Activated naive CD8-positive, alpha-beta T cell treated with anti-CD3 and anti-CD28 coated beads, Interleukin-2, amount 50 U/mL, for 24 hours (primary cell): ENCODE results near the gene DCAF17.
A peak's percentile ranks its signal among the peaks of the same experiment; 100 is the strongest.
"Not testable (repeated sequence)": the region's sequence is repeated elsewhere in the genome, so short reads cannot be mapped to it uniquely, and the experiment has no call there.

Source experiments
- ATAC-seq: fragments of 150-1000 bp; cut with Tn5 transposase; one replicate; pipeline ENCODE4 v1.10.0; 2021
- DNase-seq: peaks from one replicate; pipeline ENCODE4 v3.0.0; 2021
- H3K27ac Mint-ChIP-seq: one replicate; pipeline ENCODE4 v1.8.0; 2021; ENCODE audit warnings: mild to moderate bottlenecking, mixed read lengths
- H3K27me3 Mint-ChIP-seq: one replicate; pipeline ENCODE4 v1.8.0; 2021; ENCODE audit warnings: mixed read lengths
- H3K36me3 Mint-ChIP-seq: one replicate; pipeline ENCODE4 v1.8.0; 2021; ENCODE audit warnings: low read depth, mixed read lengths
- H3K4me1 Mint-ChIP-seq: one replicate; pipeline ENCODE4 v1.8.0; 2021; ENCODE audit warnings: mixed read lengths
- H3K4me3 Mint-ChIP-seq: one replicate; pipeline ENCODE4 v1.8.0; 2021; ENCODE audit warnings: mild to moderate bottlenecking, moderate library complexity, mixed read lengths
- H3K9me3 Mint-ChIP-seq: one replicate; pipeline ENCODE4 v1.8.0; 2021; ENCODE audit warnings: mixed read lengths

The DCAF17 gene

GRCh38 chr2:171420728-171421563, 13.1 kb upstream of the DCAF17 start:
- H3K36me3 Mint-ChIP-seq: peaks cover 51% of the 10 kb centered on the region
- H3K27ac Mint-ChIP-seq: peak overlapping the region; percentile 76
- no peaks in the 10 kb centered on the region for H3K27me3 Mint-ChIP-seq
- peaks cover 34% of the 10 kb centered on the region for H3K4me1 Mint-ChIP-seq
- ATAC-seq: peak; percentile 58
- DNase-seq: no peak
- H3K4me3 Mint-ChIP-seq: peak overlapping the region; percentile 39
- peaks cover 27% of the 10 kb centered on the region for H3K9me3 Mint-ChIP-seq

- Mint-ChIP-seq H3K4me1 (peaks cover 27% of the 10 kb centered on the region), H3K9me3 (peaks cover 27% of the 10 kb centered on the region), H3K36me3 (peaks cover 56% of the 10 kb centered on the region)
- DNase-seq, H3K4me3 Mint-ChIP-seq, H3K27me3 Mint-ChIP-seq, ATAC-seq, H3K27ac Mint-ChIP-seq: not testable (repeated sequence)
Measured at GRCh38 chr2:171422710-171423495, 11.1 kb upstream of the DCAF17 start.

DNA sequence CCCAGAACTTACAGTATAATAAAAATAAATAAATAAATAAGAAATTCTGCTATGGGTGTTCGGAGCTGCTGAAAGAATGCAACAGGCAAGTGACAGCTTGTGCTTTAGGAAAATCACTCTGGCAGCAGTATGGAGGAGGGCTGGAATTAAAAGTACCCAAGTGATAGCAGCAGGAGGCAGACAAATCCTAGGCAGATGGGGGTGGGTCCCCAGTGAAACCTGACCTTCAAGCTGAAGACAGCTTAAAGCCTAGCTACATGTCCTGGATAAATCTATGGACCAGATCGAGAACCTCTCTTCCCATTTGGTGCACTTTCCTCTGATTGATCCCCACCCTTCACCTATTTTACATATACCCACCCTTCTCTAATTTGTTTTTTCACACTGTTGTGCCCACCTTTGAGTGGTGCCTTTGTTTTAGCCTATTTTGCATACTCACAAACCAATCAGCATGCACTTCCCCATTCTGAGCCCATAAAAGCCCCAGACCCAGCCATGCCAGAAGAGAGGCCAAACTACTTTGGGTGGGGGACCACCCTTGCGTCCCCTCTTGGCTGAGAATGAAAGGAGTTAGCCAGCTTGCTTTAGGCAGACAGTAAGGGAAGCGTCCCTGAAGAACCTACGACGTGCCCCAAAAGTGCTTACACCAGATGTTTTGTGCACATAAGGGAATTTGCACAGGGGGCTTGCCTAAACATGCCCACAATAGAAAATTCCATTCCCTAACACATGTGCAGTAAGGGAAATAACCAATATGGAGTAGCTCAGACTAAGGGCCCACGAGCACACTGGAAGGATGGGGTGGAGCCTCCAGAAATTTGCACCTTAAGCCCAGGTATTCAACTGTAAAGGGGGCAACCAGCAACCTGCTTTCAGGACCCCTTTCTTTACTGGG, 3.3 kb upstream of the DCAF17 start:
- Mint-ChIP-seq H3K4me1 (peaks cover 31% of the 10 kb centered on the region), H3K9me3 (no peaks in the 10 kb centered on the region), H3K4me3 (no peak overlapping the region), H3K36me3 (peaks cover 40% of the 10 kb centered on the region), H3K27ac (no peak overlapping the region), H3K27me3 (no peaks in the 10 kb centered on the region)
- DNase-seq (no peak), ATAC-seq (no peak)

DNA sequence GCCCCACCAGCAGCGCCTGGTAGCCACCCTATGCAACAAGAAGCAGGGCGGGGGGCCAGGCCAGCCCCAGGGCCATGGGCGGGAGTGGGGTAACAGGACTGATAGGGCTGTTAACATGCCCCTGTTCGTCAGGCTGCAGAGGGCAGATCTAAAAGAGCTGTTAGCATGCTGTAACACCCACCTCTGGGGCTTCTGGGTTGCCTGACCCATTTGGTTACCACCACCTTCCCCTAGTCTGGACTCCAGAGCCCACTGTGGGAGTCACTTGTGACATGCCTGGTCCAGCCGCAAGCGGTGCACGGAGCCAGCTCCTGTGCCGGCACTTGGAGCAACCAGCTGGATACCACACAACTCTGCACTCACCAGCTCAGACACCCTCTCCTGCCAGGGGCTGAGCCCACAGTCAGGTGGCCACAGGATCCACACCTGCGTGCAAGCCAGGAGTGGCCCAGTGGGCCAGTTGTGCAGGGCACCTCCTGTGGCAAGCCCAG, 2.3 kb upstream of the DCAF17 start:
- H3K4me1 Mint-ChIP-seq: peaks cover 39% of the 10 kb centered on the region
- ATAC-seq (no peak), DNase-seq (no peak)
- peak overlapping the region; percentile 89 for H3K4me3 Mint-ChIP-seq
- H3K36me3 Mint-ChIP-seq: peaks cover 49% of the 10 kb centered on the region
- no peaks in the 10 kb centered on the region for H3K9me3 Mint-ChIP-seq
- peak overlapping the region; percentile 94 for H3K27ac Mint-ChIP-seq
- no peaks in the 10 kb centered on the region for H3K27me3 Mint-ChIP-seq

DNA sequence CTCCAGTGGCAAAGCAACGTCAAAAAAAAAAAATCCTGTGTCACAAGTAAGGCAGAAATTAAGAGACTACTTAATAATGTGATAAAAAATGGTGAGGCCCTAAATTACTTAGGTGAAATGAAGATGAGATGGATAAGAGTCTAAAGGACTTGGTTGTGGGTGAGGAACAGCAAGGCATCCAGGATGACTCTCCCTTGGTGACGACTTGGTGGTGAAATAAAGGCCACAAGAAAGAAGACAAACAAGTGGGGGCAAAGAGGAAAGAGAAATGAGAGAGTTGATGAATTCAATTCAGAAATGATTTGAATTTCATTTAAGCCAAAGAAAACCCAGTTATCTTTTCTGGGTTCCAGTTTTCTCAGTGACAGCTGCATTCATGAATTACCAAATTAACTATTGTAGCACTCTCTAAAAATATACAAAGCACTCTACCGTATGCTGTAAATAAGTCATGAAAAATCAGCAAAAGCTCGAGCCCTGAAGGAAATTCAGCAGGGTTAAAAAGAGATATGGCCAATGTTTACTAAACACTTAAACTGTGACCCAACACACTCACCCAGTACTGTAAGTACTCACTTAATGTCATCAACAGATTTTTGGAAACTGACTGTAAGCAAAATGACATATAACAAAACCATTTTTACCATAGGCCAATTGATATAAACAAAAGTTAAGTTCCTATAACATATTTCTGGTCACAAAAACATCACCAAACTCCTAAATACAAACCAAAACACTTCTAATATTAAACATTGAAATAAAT, 1.6 kb upstream of the DCAF17 start:
- H3K4me3 Mint-ChIP-seq: peak overlapping the region; percentile 89
- H3K27me3 Mint-ChIP-seq: no peaks in the 10 kb centered on the region
- H3K27ac Mint-ChIP-seq: peak overlapping the region; percentile 94
- no peak for DNase-seq
- ATAC-seq: no peak
- no peaks in the 10 kb centered on the region for H3K9me3 Mint-ChIP-seq
- H3K36me3 Mint-ChIP-seq: peaks cover 49% of the 10 kb centered on the region
- peaks cover 40% of the 10 kb centered on the region for H3K4me1 Mint-ChIP-seq

DNA sequence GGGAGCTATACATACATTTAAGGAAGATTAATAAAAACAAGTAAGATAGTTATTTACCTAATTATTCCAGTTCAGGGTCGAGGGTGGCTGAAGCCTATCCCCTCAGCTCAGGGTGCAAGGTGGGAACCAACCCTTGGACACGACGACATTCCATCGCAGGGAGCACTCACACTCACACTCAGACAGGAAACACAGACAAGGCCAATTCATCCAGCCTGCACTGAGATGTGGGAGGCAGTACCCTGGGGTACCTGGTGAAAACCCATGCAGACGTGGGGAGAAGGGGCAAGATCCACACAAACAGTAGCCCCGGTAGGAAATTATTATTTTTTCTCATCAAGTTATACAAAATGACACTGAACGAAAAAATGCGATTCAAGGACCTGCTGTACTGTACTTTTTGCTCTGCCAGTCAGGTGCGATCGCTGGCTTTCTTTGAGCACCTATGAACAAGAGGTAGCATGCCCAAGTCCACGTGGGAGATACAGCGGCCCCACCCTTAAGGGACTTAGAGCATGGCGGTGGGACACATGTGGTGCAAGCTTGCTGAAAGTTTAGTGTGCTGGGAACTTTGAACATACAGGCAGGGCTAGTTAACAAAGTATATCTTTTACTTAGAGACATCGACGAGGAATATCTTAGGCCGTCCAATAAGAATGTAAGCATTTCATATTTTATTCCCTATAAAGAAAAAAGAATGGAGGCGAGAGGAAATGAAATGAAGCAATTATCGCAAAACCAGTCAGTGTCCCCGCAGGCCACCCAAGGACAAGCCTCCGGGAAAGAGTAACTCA, 860 bp upstream of the DCAF17 start:
- Mint-ChIP-seq H3K9me3 (no peaks in the 10 kb centered on the region), H3K4me1 (peaks cover 44% of the 10 kb centered on the region), H3K27ac (peak overlapping the region; percentile 94), H3K36me3 (peaks cover 56% of the 10 kb centered on the region), H3K4me3 (peak overlapping the region; percentile 89), H3K27me3 (no peaks in the 10 kb centered on the region)
- ATAC-seq: peak; percentile 21
- peak; percentile 54 for DNase-seq

- Mint-ChIP-seq H3K9me3 (no peaks in the 10 kb centered on the region), H3K36me3 (peaks cover 60% of the 10 kb centered on the region), H3K4me3 (peak within 1 kb of the TSS; percentile 89), H3K27ac (peak within 1 kb of the TSS; percentile 94), H3K4me1 (peaks cover 44% of the 10 kb centered on the region), H3K27me3 (no peaks in the 10 kb centered on the region)
- no peak for DNase-seq
- no peak for ATAC-seq
Measured at GRCh38 chr2:171433763-171434012, 338 bp upstream of the DCAF17 start, which contains the start of gene METTL8. Gene METTL8 (minus strand): TSS chr2:171433990. CDS start chr2:171392185, 41,805 bp downstream.

GRCh38 chr2:171436307-171436706, 2.3 kb downstream of the DCAF17 start:
- H3K9me3 Mint-ChIP-seq: no peaks in the 10 kb centered on the region
- ATAC-seq: no peak
- H3K27ac Mint-ChIP-seq: no peak overlapping the region
- no peaks in the 10 kb centered on the region for H3K27me3 Mint-ChIP-seq
- H3K4me3 Mint-ChIP-seq: peak overlapping the region; percentile 89
- H3K36me3 Mint-ChIP-seq: peaks cover 58% of the 10 kb centered on the region
- no peak for DNase-seq
- peaks cover 44% of the 10 kb centered on the region for H3K4me1 Mint-ChIP-seq

- peaks cover 45% of the 10 kb centered on the region for H3K36me3 Mint-ChIP-seq
- no peak overlapping the region for H3K4me3 Mint-ChIP-seq
- H3K4me1 Mint-ChIP-seq: peaks cover 9% of the 10 kb centered on the region
- H3K27me3 Mint-ChIP-seq: no peaks in the 10 kb centered on the region
- DNase-seq (no peak), ATAC-seq (no peak)
- no peak overlapping the region for H3K27ac Mint-ChIP-seq
- no peaks in the 10 kb centered on the region for H3K9me3 Mint-ChIP-seq
Measured at GRCh38 chr2:171441470-171441869, 7.4 kb downstream of the DCAF17 start.

GRCh38 chr2:171447675-171448074, 13.6 kb downstream of the DCAF17 start:
- peaks cover 29% of the 10 kb centered on the region for H3K36me3 Mint-ChIP-seq
- H3K4me1 Mint-ChIP-seq: no peaks in the 10 kb centered on the region
- ATAC-seq: peak; percentile 28
- H3K4me3 Mint-ChIP-seq: no peak overlapping the region
- peak overlapping the region; percentile 26 for H3K27ac Mint-ChIP-seq
- DNase-seq: no peak
- H3K9me3 Mint-ChIP-seq: no peaks in the 10 kb centered on the region
- H3K27me3 Mint-ChIP-seq: no peaks in the 10 kb centered on the region

GRCh38 chr2:171451074-171451473, 17.0 kb downstream of the DCAF17 start:
- H3K27me3 Mint-ChIP-seq: no peaks in the 10 kb centered on the region
- DNase-seq (no peak), ATAC-seq (no peak)
- no peak overlapping the region for H3K4me3 Mint-ChIP-seq
- no peaks in the 10 kb centered on the region for H3K4me1 Mint-ChIP-seq
- H3K9me3 Mint-ChIP-seq: peaks cover 3% of the 10 kb centered on the region
- H3K36me3 Mint-ChIP-seq: peaks cover 42% of the 10 kb centered on the region
- no peak overlapping the region for H3K27ac Mint-ChIP-seq

DNA sequence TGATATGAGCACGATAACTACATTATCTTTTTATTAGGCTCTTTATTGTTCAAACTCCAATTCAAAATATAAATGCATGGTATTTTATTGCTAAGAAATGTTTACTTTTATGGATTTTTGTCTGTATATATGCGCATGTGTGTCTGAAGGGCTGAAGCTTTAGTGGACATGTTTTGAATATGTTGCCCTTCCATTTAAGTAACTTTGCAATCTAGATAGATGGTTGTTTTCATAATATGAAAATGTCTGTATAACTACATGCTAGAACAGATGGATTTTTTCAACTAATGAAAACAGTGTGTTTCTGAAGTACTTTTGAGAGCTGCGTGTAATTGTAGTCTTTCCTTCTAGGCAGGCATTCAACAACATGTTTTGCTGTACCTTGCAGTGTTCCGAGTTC, 18.7 kb downstream of the DCAF17 start:
- H3K27ac Mint-ChIP-seq: no peak overlapping the region
- no peak for ATAC-seq
- peaks cover 3% of the 10 kb centered on the region for H3K9me3 Mint-ChIP-seq
- no peak overlapping the region for H3K4me3 Mint-ChIP-seq
- H3K27me3 Mint-ChIP-seq: no peaks in the 10 kb centered on the region
- DNase-seq: no peak
- H3K4me1 Mint-ChIP-seq: no peaks in the 10 kb centered on the region
- peaks cover 44% of the 10 kb centered on the region for H3K36me3 Mint-ChIP-seq

- no peak for ATAC-seq
- no peak for DNase-seq
- H3K4me1 Mint-ChIP-seq: no peaks in the 10 kb centered on the region
- no peak overlapping the region for H3K4me3 Mint-ChIP-seq
- H3K36me3 Mint-ChIP-seq: peaks cover 37% of the 10 kb centered on the region
- H3K27ac Mint-ChIP-seq: no peak overlapping the region
- no peaks in the 10 kb centered on the region for H3K27me3 Mint-ChIP-seq
- peaks cover 3% of the 10 kb centered on the region for H3K9me3 Mint-ChIP-seq
Measured at GRCh38 chr2:171459498-171459897, 25.5 kb downstream of the DCAF17 start.
